Right hindlimb (tissue), 1 donor: ENCODE results near the gene ABR.
A peak's percentile ranks its signal among the peaks of the same experiment; 100 is the strongest.
"Not testable (repeated sequence)": the region's sequence is repeated elsewhere in the genome, so short reads cannot be mapped to it uniquely, and the experiment has no call there.

Source experiments
- DNase-seq: peaks from one replicate; pipeline ENCODE4 v3.0.0-alpha.2; 2018

Gene ABR

DNA sequence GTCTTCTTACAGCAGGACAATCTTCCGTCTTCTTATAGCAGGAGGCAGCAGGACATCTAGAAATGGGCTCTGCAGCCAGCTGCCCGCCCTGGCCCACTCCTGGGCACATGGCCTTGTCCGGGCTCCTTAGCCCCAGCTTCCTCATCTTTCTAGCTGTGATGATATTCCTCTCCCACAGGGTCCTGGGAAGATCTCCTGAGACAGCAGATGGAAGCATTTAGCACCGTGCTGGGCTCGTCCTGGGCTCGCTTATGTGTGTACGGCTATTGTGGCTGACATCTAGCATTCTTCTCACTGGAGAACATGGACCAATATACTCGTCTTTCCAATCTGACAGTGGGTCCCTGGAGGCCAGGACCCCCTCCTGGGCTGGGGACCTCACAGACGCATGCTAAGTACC is 134.3 kb downstream of the ABR start:
- no peak for DNase-seq

DNA sequence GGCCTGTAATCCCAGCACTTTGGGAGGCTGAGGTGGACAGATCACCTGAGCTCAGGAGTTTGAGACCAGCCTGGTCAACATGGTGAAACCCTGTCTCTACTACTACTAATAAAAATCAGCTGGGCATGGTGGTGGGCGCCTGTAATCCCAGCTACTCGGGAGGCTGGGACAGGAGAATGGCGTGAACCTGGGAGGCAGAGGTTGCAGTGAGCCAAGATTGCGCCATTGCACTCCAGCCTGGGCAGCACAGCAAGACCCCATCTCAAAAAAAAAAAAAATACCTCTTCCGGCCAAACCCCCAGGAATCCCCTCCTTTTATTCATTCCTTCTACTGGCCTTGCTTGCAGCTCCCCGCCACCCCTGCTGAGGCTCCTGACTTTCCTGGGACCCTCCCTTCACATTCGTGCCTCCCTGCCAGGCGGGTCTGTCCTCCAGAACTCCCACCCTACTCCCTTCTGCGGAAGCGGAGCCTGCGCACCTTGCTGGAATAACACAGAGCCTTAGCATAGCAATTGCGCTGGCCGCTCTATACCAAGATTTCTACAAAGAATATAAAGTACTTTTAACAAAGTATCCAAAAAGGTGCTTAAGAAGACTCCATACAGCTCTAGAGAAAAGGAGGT is 135.3 kb downstream of the ABR start:
- DNase-seq = not testable (repeated sequence)

DNA sequence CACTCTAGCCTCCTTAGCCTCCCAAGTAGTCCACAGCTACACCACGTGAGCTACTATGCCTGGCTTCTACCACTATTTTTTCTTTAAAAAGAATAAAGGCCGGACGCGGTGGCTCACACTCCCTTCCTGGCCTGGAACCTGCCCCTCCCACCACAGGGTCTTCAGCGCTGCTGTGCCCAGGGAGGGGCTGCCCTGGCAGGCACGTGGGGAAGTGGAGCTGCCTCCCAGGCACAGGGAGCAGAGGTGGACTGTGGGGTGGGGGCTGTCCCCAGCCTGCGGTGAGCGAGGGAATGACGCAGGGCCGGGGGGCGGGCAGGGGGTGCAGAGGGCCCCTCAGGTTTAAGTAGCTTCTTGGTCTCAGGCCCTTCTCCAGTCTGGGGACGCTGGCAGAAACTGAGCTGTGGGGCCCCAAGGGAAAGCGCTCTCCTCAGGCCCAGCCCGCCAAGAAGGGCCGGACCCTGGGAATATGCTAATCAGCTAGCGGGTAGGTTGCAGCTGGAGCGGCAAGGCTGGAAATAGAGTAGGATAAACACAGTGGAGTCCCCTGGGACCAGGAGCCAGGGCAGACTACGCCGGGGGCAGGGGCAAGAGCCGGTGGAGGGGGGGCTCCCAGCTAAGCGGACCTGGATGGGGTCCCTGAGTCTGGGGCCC is 136.1 kb downstream of the ABR start:
- DNase-seq = peak; percentile 76

DNA sequence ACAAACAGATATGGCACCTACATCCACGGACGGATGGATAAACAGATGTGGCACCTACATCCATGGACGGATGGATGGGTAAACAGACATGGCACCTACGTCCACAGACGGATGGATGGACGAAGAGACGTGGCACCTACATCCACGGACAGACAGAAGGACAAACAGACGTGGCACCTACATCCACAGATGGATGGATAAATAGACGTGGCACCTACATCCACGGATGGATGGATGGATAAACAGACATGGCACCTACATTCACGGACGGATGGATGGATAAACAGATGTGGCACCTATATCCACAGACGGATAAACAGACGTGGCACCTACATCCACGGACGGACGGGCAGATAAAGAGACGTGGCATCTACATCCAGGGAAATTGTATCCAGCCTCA is 137.3 kb downstream of the ABR start:
- no peak for DNase-seq

DNA sequence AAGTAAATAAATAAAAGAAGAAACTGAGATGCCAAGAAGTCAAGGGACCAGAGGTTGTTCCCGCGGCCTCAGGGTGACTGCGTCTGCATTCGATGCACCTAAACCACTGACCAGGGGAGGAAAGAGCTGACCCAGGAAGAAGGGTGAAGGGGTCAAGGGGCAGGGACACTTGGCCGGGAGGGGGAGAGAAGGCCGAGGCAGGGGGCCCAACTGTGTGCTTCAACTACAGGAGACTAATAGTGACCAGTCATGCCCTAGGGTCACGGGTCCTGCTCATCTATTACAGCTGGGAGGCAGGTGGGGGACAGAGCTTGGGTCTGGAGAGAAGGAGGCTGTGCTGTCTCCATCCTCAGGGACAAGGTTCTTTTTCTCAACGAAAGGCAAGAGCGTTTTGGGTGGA is 138.0 kb downstream of the ABR start:
- no peak for DNase-seq

DNA sequence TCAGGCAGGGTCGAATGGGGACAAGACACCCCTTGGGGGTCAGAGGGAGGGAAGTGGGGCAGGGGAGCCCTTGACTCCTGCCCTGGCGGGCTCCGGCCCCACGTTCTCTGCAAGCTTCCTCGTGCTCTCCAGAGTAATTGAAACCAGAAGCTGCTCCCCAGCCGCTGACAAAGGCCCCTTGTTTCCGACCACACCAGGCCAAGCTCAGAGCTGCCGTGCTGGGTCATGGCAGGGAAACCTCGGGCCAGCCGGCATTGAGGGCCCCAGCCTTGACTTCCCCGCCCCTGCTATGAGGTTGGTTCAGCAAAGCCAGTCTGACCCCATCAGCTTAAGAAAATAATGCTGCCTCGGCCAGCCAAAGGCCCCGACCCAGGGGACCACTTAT is 139.6 kb downstream of the ABR start:
- peak; percentile 75 for DNase-seq

DNA sequence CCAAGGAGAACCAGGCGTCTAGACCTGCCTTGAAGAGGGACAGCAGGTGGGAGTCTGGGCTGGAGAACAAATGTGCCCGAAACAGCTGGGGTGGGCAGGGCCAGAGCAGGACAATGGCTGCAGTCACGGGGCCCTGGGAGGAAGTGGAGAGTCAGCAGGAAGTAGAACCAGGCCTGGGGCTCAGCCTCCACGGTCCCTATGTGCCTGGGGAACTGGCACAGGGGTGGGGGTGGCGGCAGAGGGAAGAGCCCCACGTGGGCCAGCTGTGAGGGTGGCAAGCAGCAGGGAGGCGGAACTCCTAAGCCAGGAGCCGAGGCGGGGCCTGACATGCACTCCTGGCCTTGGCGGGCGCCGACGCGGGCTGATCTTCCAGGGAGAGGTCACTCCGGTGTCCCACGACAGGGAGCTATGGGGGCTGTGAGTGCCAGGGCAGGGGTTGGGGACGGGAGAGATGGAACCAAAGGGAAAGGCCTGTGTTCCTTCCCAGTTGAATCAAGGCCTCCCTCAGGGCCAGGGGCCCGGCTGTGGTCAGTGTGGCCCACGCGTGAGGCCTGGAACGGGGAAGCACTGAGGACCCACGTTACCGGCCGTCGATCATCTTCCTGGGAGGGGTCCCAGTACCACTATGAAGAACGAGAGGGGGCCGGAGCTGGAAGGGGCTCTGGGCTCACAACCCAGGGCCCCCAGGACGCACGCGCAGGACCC is 140.1 kb downstream of the ABR start:
- peak; percentile 89 for DNase-seq

DNA sequence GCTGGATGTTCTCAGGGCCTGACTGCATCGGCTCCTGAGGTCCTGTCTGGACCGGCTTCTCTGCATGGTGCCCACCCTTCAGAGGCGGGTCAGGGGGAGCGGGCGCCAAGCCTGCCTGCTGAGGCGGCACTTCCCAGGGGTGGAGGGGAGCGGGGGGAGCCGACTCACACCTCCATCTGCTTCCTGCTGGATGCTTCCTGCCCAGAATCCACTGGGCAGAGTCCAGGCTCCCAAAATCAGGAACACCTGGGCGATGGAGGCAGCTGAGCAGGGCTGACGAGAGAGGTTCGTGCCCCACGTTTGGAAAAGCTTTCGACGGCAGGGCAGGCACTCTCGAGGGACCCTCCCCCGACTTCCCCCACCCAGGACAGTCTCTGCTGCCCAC is 140.7 kb downstream of the ABR start:
- no peak for DNase-seq

DNA sequence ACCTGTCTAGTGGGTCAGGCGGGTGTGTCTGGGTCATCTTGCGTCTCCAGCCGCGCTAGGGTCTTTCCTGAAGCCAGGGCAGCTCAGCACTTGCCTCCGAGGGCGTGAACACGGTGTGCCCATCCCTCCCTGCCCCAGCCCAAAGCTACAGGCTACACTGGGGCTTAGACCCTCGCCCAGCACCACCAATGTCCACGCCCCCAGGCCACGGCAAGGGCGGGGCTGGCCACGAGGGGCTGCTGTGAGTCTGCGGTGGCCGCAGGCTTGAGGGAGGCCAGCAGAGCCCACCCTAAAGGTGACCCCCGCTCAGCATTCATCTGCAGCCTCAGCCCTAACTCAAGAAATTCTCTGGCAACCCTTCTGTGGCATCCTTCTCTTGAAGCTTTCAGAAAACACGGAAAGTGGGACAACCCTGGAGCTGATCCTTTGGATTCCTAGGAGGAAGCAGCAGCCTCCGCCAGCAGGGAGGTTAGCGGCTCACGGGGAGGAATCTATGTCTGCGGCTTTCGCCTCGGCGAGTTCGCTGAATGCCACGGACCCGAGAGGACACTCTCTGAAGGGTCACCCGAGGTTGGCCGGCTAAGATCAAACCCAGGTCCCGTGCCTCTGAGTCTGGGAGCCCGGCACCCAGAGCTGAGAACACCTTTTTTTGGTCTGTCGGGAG is 141.2 kb downstream of the ABR start:
- DNase-seq = peak; percentile 59

DNA sequence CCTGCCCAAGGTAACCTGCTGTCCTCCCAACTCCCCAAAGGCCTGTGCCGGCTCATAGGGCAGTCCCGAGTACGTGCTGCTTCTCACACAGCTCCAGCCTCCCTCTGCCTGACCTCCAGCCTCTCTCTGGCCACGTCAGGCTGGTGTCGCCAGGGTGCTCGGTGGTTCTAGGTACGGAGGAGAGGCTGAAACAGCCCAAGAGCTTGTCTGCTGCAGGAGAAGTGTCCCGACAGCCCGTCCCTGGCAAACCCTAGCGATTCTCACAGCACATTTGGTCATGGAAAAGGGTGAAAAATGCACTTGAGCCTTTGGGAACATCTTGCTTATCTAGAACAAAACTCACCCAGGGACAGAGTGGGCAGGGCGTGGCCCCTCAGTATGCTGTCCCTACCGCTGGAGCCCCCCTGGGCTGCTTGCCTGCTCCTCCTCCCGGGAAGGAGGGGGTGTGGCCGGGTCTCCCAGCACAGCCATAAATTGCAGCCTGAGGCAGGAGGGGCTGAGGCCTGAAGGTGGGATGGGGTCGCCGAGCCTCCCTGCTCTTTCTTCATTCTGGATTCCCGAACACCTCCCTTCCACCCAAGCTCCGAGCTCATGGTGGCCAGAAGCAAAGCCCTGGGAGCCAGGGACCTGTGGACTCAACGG is 142.4 kb downstream of the ABR start:
- DNase-seq = no peak

DNA sequence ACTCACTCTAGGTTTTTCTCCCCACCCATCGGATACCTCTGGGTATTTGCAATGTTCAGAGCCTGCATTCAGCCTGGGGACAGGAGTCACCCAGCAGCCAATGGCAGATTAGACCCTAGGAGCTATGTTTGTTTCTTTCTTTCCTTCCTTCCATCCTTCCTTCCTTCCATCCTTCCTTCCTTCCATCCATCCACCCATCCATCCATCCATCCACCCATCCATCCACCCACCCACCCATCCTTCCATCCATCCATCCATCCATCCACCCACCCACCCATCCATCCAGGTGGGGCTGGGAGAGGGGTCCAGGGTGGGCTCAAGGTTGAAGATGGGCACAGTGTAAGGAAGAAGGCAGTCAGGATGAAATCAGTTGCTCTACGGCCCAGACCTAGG is 142.9 kb downstream of the ABR start:
- DNase-seq = no peak

DNA sequence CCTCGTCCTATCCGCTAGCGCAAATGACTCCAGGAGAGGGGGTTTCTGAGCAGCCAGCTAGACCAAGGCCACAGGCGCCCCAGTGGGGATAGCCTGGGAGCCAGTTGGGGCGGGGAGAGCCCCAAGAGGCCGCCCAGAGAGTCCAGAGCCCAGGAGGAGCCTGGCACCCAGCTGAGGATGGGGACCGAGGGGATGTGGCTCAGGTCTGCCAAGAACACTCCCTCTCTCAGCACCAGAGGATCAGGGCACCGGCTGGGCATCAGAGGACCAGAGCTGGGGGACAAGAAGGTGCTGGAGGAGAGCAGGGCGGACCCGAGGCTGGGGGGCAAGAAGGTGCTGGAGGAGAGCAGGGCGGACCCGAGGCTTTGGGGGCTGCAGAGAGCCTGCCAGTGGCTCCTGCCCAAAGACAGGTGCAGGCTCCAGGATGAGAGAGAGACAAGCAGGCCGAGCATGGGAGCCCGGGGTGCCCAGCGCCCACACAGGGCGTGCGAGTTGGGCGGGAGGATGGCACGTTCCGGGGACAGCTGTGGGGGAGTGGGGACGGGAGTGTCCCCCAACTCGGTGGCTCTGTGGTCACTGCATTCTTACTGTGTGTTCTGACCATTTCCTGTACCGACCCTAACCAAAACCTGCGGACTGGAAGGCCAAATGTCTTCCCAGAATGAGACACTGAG is 143.5 kb downstream of the ABR start:
- no peak for DNase-seq

DNA sequence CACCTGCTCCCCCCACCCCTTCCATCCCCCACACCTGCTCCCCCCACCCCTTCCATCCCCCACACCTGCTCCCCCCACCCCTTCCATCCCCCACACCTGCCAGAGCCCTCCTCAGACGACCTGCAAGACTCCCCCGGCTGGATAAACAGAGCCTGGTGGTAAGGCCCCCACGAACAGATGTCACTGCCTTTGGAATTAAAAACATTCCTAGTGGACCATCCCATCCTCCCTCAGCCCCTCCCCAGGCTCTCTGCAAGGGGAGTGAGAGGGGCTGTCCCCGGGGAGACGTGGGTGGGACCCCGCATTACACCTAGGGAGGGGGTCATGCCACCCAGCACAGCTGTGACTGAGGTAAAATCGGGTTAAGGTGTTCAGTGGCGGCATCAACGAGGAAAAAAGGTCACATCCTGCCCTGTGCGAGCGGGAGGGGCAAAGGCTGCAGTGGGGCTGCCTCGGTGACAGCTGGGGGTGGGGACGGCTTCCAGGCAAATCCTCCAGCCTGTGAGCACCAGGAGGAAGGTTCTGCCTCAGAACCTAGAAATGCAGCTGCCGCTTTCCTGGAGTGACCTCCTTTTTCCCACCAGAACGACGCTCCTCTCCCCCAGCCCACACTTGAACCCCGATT is 144.1 kb downstream of the ABR start:
- no peak for DNase-seq

DNA sequence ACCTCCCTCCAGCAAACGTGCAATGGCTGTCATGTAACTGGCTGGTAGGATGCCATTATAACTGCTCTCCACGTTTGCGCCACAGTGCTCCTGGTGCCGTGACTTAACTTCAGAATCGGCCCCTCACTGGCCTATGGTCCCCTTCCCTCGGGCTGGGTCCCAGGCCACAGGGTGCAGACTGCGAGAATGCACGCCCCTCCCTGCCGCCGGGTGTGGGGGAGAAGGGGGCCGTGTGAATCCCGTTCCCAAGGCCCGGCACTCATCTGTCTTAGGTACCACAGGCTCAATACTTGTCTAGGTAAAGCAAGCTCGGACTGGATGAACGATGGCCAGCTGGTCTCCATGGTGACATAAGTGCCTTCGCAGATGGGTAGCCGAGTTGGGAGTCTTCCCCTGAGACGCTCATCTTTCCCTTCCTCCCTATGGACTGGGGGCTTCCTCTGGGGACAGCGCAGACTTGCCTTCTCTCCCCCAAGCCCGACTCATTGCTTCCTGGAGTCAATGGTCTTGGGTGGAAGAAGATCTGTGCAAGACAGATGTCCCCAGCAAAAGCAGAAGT is 145.1 kb downstream of the ABR start:
- DNase-seq = no peak

DNA sequence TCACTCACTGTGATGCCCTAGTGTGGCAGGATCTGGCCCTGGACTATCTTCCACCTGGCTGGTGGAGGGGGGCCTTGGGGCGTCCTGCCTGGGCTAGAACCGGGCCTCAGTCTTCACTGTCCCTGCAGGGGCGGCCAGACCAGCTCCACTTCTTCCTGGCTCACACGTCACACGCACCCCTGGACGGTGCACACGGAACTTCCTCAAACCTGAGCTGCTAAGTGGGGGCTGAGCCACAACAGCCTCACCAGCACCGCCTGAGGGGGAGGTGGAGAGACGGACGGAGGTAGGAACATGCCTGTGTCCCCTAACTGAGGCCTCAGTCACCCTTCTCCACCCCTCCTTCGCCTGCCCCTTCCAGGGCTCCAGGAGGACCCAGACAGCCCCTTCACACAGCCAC is 146.3 kb downstream of the ABR start:
- no peak for DNase-seq

DNA sequence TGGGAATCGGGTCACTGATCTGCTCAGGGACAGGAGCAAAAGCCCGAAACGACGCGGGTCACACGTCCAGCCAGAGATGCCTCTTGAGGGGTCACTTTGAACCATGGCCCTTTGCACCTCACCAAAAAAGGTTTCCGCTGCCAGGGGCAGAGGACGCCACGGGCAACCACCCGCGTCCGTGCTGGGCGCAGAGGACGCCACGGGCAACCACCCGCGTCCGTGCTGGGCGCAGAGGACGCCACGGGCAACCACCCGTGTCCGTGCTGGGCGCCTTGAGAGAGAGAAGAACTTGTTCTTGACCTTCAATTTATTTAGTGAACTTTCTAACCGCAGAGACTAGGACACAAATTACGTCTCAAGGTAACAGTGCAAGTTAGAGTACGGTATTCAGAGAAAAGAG is 147.4 kb downstream of the ABR start:
- DNase-seq = no peak

DNA sequence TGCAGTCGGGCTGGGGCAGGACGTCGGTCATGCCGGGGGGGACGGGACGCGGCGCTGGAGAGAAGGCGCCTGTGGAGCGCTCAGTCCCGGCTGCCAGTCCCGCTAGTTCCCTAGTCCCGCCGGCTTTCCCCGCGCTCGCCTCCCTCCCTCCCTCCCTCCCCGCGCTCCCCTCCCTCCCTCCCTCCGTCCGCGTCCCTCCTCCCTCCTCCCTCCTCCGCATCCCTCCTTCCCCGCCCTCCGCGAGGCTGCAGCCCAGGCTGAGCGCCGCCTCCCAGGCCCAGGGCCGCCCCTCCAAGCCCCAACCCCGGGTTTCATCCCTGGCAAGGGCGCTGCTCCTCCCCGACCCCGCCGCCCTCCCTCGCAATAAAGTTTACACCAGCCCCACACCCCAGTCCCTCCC is 148.1 kb downstream of the ABR start:
- DNase-seq = peak; percentile 90

DNA sequence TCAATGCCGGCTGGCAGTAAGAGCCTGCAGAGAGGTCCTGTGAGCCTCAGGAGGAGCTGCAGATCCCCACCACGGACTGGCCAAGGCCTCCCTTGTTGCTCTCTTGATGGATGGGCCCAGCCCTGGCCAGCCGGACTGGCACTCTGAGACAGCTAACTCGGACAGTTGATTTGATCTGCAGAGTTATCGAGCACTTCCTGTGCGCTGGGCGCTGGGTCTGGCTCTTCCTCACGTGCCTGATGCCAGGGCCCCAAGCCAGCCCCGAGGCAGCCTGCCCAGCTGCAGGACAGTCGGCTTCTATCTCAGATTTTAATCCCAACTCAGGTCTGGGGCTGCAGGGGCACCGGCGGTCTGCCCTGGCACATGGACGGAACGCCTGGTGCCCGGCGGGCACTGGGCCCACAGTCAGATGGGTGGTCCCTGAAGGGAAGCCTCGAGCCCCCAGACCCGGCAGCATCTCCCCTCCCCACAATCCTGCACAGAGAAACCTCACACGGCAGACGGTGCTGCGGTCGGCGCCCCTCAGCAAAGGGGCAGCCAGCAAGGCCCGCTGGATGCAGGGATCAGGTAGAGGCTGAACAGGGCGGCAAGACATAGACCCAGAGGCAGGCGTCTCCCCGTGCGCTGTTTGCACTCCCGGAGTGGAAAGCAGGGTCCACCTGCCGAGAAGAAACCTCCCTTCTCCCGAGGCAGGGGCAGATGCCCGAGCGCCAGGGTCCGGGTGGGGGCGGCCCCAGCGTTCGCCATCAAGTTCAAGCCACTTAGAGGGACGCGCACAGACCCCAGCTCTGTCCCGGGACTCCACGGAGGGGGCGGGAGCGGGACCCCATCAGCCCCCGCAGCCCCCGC is 148.9 kb downstream of the ABR start:
- peak; percentile 74 for DNase-seq

DNA sequence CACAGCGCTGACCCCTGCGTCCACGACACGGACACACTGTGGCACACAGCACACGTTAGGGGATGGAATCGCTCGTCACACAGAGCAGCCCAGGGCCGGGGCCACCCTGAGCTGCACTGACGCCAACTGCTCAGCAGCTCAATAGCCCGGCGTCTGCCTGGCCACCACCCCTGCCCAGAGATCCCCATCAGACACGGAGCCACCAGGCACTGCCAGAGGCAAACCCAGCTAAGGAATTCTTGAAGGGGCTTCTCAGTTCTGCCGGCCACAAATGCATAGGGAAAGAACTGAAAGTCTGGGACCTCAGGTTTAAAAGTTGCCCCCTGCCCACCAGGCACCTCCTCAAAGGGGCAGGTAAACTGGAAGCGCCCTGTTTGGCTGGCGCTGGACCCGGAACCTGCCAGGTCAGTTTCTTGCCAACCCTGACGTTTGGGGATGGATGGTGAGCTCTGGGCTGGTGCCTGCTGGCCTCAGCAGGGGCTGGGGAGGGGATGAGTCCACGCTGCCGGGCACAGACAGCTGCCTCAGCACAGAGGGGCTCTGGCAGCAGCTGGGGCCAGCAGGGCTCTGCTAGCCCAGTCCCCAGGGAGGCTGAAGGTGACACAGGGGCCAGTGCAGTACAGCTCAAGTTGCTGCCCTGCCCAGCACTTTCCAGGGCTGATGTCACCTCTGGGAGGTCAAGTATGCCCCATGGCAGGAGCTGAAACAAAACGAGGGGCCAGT is 149.7 kb downstream of the ABR start:
- peak; percentile 71 for DNase-seq

DNA sequence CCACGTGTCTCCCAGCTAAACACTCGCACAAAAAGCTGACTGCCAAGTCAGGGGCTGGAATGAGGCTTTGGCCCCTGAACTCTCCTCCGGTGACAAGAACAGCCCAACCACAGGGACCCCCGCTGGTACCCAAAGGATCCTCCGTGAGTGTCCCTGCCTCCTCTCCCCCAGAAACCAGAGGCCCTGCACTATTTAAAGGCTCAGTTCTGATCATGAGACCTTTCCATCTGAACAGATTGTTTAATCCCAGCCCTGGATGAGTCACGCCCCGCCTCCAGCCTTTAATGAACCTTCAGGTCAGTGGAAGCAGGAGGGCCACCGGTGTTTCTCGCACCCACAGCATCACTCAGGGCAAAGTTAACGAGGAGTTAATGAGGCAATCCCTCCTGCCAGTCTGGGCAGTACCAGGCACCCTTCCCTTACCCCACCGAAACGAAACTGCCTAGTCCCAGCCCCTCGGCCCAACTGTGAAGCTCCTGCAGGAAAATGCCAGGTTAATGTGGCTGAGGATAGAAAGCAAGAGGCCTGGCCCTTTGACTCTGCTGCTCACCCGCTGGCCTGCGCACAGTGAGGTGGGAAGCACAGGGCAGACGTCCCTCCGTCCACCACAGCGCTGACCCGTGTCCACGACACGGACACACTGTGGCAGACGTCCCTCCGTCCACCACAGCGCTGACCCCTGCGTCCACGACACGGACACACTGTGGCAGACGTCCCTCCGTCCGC is 150.4 kb downstream of the ABR start:
- no peak for DNase-seq
